Neural cell (in vitro differentiated cells): ENCODE results near the gene RFX3. TPM values are rescaled to one million over a fixed set of nuclear protein-coding genes. Genes with fewer than 3 reads are reported as not detected.
A peak's percentile ranks its signal among the peaks of the same experiment; 100 is the strongest.

ENCODE experiments used
- H2AFZ ChIP-seq: fragments of 200-600, 300-800 bp; sonication (generic), shearing (Covaris generic); 2 replicates; pipeline ENCODE4 v1.6.0; 2014; ENCODE audit warnings: low read depth, mild to moderate bottlenecking, antibody characterized with exemption, low read length, moderate library complexity
- H3F3A ChIP-seq: fragments of 200-600 bp; shearing (Covaris generic); 2 replicates; pipeline ENCODE4 v1.6.1; 2016; ENCODE audit warnings: mild to moderate bottlenecking, moderate library complexity, mixed read lengths, antibody characterized with exemption, low read length; ENCODE audit not compliant: insufficient read depth, poor library complexity, severe bottlenecking
- H3K27ac ChIP-seq: fragments of 200-600, 300-800 bp; sonication (generic), shearing (Covaris generic); 2 replicates; pipeline ENCODE4 v1.5.1; 2014; ENCODE audit warnings: mild to moderate bottlenecking, low read length, moderate library complexity
- H3K27me3 ChIP-seq: fragments of 300-800, 200-600 bp; sonication (generic), shearing (Covaris generic); 2 replicates; pipeline ENCODE4 v1.6.0; 2014; ENCODE audit warnings: mild to moderate bottlenecking, low read depth, low read length, moderate library complexity; ENCODE audit not compliant: insufficient read depth
- H3K36me3 ChIP-seq: fragments of 300-800, 200-600 bp; sonication (generic), shearing (Covaris generic); 2 replicates; pipeline ENCODE4 v1.5.1; 2014; ENCODE audit warnings: mild to moderate bottlenecking, antibody characterized with exemption, low read length, moderate library complexity; ENCODE audit not compliant: insufficient read depth
- H3K4me2 ChIP-seq: fragments of 300-800, 200-600 bp; sonication (generic), shearing (Covaris generic); 2 replicates; pipeline ENCODE4 v1.6.0; 2014; ENCODE audit warnings: mild to moderate bottlenecking, low read length
- H3K4me3 ChIP-seq: fragments of 300-800, 200-600 bp; sonication (generic), shearing (Covaris generic); 2 replicates; pipeline ENCODE4 v1.5.1; 2014; ENCODE audit warnings: mild to moderate bottlenecking, low read length, moderate library complexity
- H3K79me2 ChIP-seq: fragments of 200-600 bp; shearing (Covaris generic); replicated peaks from 2 replicates; pipeline ENCODE4 v1.6.0; 2014; ENCODE audit warnings: mild to moderate bottlenecking, low read length, moderate library complexity; ENCODE audit not compliant: insufficient read depth
- H3K9ac ChIP-seq: fragments of 300-800, 200-600 bp; sonication (generic), shearing (Covaris generic); 2 replicates; pipeline ENCODE4 v1.6.1; 2016; ENCODE audit warnings: mild to moderate bottlenecking, low read length, mixed read lengths
- H3K9me2 ChIP-seq: fragments of 200-600 bp; shearing (Covaris generic); 2 replicates; pipeline ENCODE4 v1.6.1; 2016; ENCODE audit warnings: mild to moderate bottlenecking, low read length, mixed read lengths; ENCODE audit not compliant: insufficient read depth
- H3K9me3 ChIP-seq: fragments of 200-600, 300-800 bp; sonication (generic), shearing (Covaris generic); 2 replicates; pipeline ENCODE4 v1.6.1; 2016; ENCODE audit warnings: mild to moderate bottlenecking, mixed run types, low read length, moderate library complexity, mixed read lengths
- H4K20me1 ChIP-seq: fragments of 200-600 bp; shearing (Covaris generic); 2 replicates; pipeline ENCODE4 v1.6.1; 2016; ENCODE audit warnings: mild to moderate bottlenecking, mixed run types; ENCODE audit not compliant: insufficient read depth
- CTCF ChIP-seq: fragments of 450-650 bp; IDR thresholded peaks from 2 replicates; pipeline ENCODE4 v1.5.1; 2014; ENCODE audit warnings: antibody characterized with exemption, mild to moderate bottlenecking, moderate library complexity; ENCODE audit not compliant: poor library complexity, severe bottlenecking
- EP300 ChIP-seq: fragments of 450-650 bp; conservative IDR thresholded peaks from 2 replicates; pipeline ENCODE4 v1.6.1; 2014; ENCODE audit warnings: antibody characterized with exemption, mild to moderate bottlenecking, moderate library complexity; ENCODE audit not compliant: poor library complexity, severe bottlenecking
- EZH2 ChIP-seq: fragments of 200-600, 300-800 bp; shearing (Covaris generic), sonication (generic); IDR thresholded peaks from 2 replicates; pipeline ENCODE4 v1.6.1; 2014; ENCODE audit warnings: antibody characterized with exemption, low read length, borderline replicate concordance, mild to moderate bottlenecking; ENCODE audit not compliant: insufficient read depth, poor library complexity, severe bottlenecking
- MXI1 ChIP-seq: fragments of 450-650 bp; conservative IDR thresholded peaks from 2 replicates; pipeline ENCODE4 v1.6.1; 2014; ENCODE audit warnings: antibody characterized with exemption, mild to moderate bottlenecking; ENCODE audit not compliant: poor library complexity, severe bottlenecking
- POLR2AphosphoS5 ChIP-seq: IDR thresholded peaks from 2 replicates; pipeline ENCODE4 v1.6.1; 2012
- RAD21 ChIP-seq: fragments of 450-650 bp; conservative IDR thresholded peaks from 2 replicates; pipeline ENCODE4 v1.6.1; 2014; ENCODE audit warnings: antibody characterized with exemption, mild to moderate bottlenecking, moderate library complexity
- SMC3 ChIP-seq: fragments of 450-650 bp; conservative IDR thresholded peaks from 2 replicates; pipeline ENCODE4 v1.6.1; 2014; ENCODE audit warnings: antibody characterized with exemption, mild to moderate bottlenecking, moderate library complexity; ENCODE audit not compliant: poor library complexity
- TAF1 ChIP-seq: IDR thresholded peaks from 2 replicates; pipeline ENCODE4 v1.6.1; 2012; ENCODE audit warnings: low read depth
- polyA plus RNA-seq: library from polyadenylated mRNA; depleted of rRNA; stranded (reverse); fragments of >200 nt; gene quantifications from 2 replicates; pipeline ENCODE4 v1.2.3, GENCODE V29; 2014
- TF ChIP-seq, protein P1 (sequence below): IDR thresholded peaks from 2 replicates; pipeline ENCODE4 v1.6.1; 2012; ENCODE audit warnings: borderline replicate concordance

The RFX3 gene
- polyA plus RNA-seq, 1 donor from 2014 or later: 27.6 TPM

DNA sequence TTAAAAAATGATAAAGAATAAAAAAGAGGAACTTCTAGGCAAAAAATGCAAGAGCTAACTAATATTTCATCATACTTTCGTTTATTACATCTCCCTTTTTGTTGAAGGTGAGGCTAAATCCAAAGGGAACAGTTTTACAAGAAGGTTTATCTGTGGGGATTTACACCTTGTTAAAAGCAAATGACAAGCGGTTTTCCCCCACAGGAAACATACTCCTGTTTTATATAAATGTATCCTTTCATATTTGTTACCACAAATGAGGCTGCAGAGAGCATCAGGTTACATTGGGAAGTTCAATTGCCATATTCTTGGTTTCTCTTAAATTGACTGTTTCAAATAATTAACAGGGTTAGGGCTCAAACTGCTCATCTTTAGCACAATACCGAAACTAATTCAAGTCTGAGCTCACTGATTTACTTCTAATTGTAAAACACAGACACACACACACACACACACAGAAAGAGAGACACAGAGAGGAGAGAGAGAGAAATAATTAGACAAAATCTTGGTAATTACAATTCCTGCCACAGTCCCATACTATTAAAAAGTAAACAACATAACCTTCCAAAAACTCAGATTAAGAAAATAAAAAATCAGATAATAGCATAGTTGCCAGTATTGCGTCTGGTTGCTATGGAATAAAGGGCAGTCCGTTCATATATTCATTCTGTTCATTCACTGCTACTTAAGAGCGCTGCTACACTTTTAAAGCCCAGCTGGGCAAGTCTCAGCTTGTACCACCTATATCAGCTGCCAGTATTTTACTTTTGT is 17.1 kb downstream of the RFX3 start:
- Histone ChIP-seq H2AFZ (no peak overlapping the region), H3K27ac (peak overlapping the region; percentile 21), H3K9ac (no peak overlapping the region), H3K27me3 (no peaks in the 10 kb centered on the region), H4K20me1 (no peaks in the 10 kb centered on the region), H3F3A (no peaks in the 10 kb centered on the region), H3K36me3 (no peaks in the 10 kb centered on the region), H3K79me2 (peaks cover 64% of the 10 kb centered on the region), H3K4me3 (no peak overlapping the region), H3K4me2 (peak overlapping the region; percentile 13), H3K9me2 (no peaks in the 10 kb centered on the region), H3K9me3 (no peaks in the 10 kb centered on the region)
- TF ChIP-seq RAD21 (no peak), POLR2AphosphoS5 (no peak), MXI1 (no peak), EZH2 (no peak), CTCF (no peak), EP300 (no peak), SMC3 (no peak), TAF1 (no peak)
- TF ChIP-seq, protein P1, sequence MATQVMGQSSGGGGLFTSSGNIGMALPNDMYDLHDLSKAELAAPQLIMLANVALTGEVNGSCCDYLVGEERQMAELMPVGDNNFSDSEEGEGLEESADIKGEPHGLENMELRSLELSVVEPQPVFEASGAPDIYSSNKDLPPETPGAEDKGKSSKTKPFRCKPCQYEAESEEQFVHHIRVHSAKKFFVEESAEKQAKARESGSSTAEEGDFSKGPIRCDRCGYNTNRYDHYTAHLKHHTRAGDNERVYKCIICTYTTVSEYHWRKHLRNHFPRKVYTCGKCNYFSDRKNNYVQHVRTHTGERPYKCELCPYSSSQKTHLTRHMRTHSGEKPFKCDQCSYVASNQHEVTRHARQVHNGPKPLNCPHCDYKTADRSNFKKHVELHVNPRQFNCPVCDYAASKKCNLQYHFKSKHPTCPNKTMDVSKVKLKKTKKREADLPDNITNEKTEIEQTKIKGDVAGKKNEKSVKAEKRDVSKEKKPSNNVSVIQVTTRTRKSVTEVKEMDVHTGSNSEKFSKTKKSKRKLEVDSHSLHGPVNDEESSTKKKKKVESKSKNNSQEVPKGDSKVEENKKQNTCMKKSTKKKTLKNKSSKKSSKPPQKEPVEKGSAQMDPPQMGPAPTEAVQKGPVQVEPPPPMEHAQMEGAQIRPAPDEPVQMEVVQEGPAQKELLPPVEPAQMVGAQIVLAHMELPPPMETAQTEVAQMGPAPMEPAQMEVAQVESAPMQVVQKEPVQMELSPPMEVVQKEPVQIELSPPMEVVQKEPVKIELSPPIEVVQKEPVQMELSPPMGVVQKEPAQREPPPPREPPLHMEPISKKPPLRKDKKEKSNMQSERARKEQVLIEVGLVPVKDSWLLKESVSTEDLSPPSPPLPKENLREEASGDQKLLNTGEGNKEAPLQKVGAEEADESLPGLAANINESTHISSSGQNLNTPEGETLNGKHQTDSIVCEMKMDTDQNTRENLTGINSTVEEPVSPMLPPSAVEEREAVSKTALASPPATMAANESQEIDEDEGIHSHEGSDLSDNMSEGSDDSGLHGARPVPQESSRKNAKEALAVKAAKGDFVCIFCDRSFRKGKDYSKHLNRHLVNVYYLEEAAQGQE: no peak

DNA sequence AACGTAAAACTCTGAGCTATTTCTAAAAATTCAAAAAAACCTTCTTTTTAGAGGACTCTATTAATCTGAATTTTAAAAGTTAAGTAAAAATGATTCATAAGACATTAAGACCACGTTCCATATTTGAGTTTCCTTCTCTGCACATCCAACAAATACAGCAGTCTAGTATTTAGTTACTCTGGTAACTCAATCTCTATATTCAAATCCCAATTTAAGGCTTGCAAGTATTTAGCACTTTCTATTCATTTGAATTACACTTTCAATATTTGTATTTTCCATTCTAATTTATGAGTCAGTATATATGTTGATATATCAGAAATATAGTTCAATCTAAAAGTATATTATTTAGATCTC is 17.7 kb downstream of the RFX3 start:
- H3K4me3 ChIP-seq: no peak overlapping the region
- no peaks in the 10 kb centered on the region for H3K36me3 ChIP-seq
- no peaks in the 10 kb centered on the region for H4K20me1 ChIP-seq
- no peak overlapping the region for H3K4me2 ChIP-seq
- peaks cover 61% of the 10 kb centered on the region for H3K79me2 ChIP-seq
- no peak for TF ChIP-seq SMC3
- no peaks in the 10 kb centered on the region for H3K27me3 ChIP-seq
- no peaks in the 10 kb centered on the region for H3F3A ChIP-seq
- H3K9me3 ChIP-seq: no peaks in the 10 kb centered on the region
- H3K27ac ChIP-seq: no peak overlapping the region
- H3K9me2 ChIP-seq: no peaks in the 10 kb centered on the region
- no peak overlapping the region for H2AFZ ChIP-seq
- no peak overlapping the region for H3K9ac ChIP-seq
